Right cardiac atrium (tissue), 5 donors: ENCODE measurements around the gene FAM83E. TPM values are rescaled to one million over a fixed set of nuclear protein-coding genes. Genes with fewer than 3 reads are reported as not detected.
A peak's percentile ranks its signal among the peaks of the same experiment; 100 is the strongest.

Experiments used
- ATAC-seq, 2 donors: fragments of 200-7000 bp; cut with Tn5 transposase; one replicate each; pipeline versions ENCODE4 v1.8.0 to v1.9.1; 2020; ENCODE audit warnings: moderate library complexity in 2 of 2, mild to moderate bottlenecking in 1 of 2
- DNase-seq, 3 donors: peaks; one replicate each; pipeline ENCODE4 v3.0.0-alpha.2; 2020
- H3K27ac ChIP-seq: one replicate; pipeline ENCODE4 v1.5.1; 2013; ENCODE audit warnings: mild to moderate bottlenecking, low read length, control low read depth, moderate library complexity
- H3K27me3 ChIP-seq: one replicate; pipeline ENCODE4 v1.6.1; 2013; ENCODE audit not compliant: control insufficient read depth, insufficient read depth
- H3K4me1 ChIP-seq: one replicate; pipeline ENCODE4 v1.6.1; 2013; ENCODE audit warnings: low read length; ENCODE audit not compliant: control insufficient read depth, insufficient read depth
- H3K4me3 ChIP-seq: one replicate; pipeline ENCODE4 v1.5.1; 2013; ENCODE audit warnings: low read length, control low read depth
- H3K9me3 ChIP-seq: one replicate; pipeline ENCODE4 v1.6.1; 2013; ENCODE audit warnings: low read length; ENCODE audit not compliant: control insufficient read depth
- WGBS: extraction: QIAGEN DNeasy Blood & Tissue Kit; methylation state at CpG from one replicate; pipeline ENCODE4 v1.1.7; 2013; 5-methylcytosine and 5-hydroxymethylcytosine counted together
- intact Hi-C, 4 donors: fragments of 100-400 bp; cut with DNase I; formaldehyde crosslinking; loops; one replicate each; pipeline versions ENCODE4 v1.11.0 to v1.14.0; 2022 to 2023
- polyA plus RNA-seq: library from polyadenylated mRNA; stranded (reverse); fragments of 200-250 nt; gene quantifications from one replicate; pipeline ENCODE4 v1.2.3, GENCODE V29; 2013
- total RNA-seq, 4 donors: library from RNA; stranded (reverse); fragmentation: NEBNext Ultra II Directional; extraction: Animal tissue kit (Norgen Biotek cat#: 25700); gene quantifications; one replicate each; pipeline ENCODE4 v1.2.1, GENCODE V29; 2021
- donor health status: healthy with polysubstance abuse.
- donor health status: DM: no; HTN: yes; CAD: no.
- donor health status: DM: no; HTN: no; CAD: no.
- donor health status: DM: no; HTN: yes; CAD: no; lungs with severe emphysema.
- donor health status: DM: yes; HTN: yes; CAD: no.

The FAM83E gene
- total and polyA plus RNA-seq, 5 donors = 0.20 to 0.33 TPM; not detected in 3

DNA sequence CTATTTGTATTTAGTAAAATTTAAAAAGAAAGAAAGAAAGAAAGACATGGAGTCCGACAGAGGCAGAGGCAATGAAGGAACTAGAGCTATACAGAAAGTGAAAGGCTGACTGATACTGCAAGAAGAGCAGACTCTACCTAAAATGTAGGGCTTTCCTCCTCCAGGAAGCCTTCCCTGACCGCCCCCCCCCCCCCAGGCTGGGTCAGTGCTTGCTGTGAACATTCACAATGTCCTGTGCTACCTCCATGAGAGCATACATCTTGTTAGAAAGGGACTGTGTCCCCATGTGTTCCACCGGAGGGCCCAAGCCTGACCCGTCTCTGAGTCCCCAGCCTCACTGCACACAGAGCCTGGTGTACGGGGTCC lies 36.8 kb upstream of the FAM83E start:
- Histone ChIP-seq H3K4me3 (no peak overlapping the region), H3K27me3 (no peaks in the 10 kb centered on the region), H3K27ac (no peak overlapping the region), H3K9me3 (no peaks in the 10 kb centered on the region), H3K4me1 (no peaks in the 10 kb centered on the region)
- intact Hi-C loops = no loop called here
- ATAC-seq (peak in 1 of 2 donors; percentile 24), DNase-seq (no peak)
- WGBS = 92% methylated on average over 5 of the region's 5 CpGs

DNA sequence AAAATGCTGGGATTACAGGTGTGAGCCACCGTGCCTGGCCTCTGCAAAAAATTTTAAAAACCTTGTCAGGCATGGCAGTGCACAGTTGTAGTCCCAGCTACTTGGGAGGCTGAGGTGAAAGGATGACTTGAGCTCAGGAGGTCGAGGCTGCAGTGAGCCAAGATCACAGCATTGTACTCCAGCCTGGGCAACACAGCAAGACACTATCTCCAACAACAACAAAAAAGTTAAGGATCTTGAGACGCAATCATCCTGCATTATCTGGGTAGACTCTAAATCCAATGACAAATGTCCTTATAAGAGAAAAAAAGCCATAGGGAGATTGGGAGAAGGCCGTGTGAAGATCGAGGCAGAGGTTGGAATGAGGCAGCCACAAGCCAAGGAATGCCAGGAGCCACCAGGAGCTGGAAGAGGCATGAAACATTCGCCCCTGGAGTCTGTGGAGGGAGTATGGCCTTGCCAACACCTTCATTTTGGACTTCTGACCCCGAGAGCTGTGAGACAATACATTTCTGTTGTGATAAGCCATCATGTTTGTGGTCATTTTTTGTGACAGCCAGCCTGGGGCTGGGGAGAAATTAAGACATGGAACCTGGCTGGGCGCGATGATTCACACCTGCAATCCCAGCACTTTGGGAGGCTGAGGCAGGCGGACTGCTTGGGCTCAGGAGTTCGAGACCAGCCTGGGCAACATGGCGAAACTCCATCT lies 36.3 kb upstream of the FAM83E start:
- Histone ChIP-seq H3K27me3 (no peaks in the 10 kb centered on the region), H3K27ac (no peak overlapping the region), H3K9me3 (no peaks in the 10 kb centered on the region), H3K4me1 (no peaks in the 10 kb centered on the region), H3K4me3 (no peak overlapping the region)
- ATAC-seq = no peak
- 90% methylated on average over 12 of the region's 12 CpGs for WGBS
- intact Hi-C loops = no loop called here
- no peak for DNase-seq

DNA sequence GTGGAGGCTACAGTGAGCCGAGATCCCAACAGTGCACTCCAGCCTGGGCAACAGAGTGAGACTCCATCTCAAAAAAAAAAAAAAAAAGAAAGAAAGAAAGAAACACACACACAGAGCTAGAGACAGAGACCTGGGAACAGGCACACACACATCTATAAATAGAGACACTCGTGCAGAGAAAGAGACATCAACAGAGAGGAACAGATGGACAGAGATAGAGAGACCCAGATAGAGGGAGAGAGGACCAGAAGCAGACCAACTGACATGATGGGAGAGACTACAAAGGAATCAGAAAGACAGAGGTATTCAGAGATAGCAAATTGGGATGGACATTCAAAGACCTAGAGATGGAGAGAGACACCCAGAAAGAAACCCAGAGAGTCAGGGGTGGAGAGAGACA lies 33.3 kb upstream of the FAM83E start:
- H3K4me3 ChIP-seq = no peak overlapping the region
- 62% methylated on average over 2 of the region's 2 CpGs for WGBS
- no peaks in the 10 kb centered on the region for H3K27me3 ChIP-seq
- intact Hi-C loops = loop anchor here in 3 of 4 donors (5.0 to 10.0 kb wide), 2 partner anchors 187 to 189 kb away; partner anchors contain the start of gene HSD17B14 (in 3 of the 3)
- H3K27ac ChIP-seq = no peak overlapping the region
- no peaks in the 10 kb centered on the region for H3K4me1 ChIP-seq
- no peak for ATAC-seq
- H3K9me3 ChIP-seq = no peaks in the 10 kb centered on the region
- no peak for DNase-seq

DNA sequence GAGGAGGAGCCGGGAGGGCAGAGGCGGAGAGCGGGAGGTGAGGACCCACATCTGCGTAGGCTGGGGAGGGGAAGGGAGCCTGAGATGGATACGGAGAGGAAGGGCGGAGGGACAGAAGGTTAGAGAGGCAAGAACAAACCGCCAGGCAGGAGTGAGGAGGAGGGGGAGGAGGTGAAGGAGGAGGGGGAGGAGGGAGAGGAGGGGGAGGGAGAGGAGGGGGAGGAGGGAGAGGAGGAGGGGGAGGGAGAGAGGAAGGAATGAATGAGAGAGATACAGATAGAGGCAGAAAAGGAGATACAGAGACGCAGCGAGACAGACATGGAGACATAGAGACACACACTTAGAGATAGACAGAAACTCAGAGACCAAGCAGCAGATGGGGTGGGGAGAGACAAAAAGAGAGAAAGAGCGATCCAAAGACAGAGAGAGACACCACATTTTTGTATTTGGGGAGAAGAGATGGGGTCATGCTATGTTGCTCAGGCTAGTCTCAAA lies 31.9 kb upstream of the FAM83E start:
- DNase-seq (no peak), ATAC-seq (no peak)
- no peaks in the 10 kb centered on the region for H3K9me3 ChIP-seq
- H3K27ac ChIP-seq = no peak overlapping the region
- intact Hi-C loops = loop anchor here in 3 of 4 donors (5.0 to 10.0 kb wide), 2 partner anchors 188 to 191 kb away; partner anchors contain the start of gene HSD17B14 (in 3 of the 3)
- H3K4me1 ChIP-seq = no peaks in the 10 kb centered on the region
- peak overlapping the region; percentile 63 for H3K4me3 ChIP-seq
- no peaks in the 10 kb centered on the region for H3K27me3 ChIP-seq
- 12% methylated on average over 8 of the region's 10 CpGs for WGBS

DNA sequence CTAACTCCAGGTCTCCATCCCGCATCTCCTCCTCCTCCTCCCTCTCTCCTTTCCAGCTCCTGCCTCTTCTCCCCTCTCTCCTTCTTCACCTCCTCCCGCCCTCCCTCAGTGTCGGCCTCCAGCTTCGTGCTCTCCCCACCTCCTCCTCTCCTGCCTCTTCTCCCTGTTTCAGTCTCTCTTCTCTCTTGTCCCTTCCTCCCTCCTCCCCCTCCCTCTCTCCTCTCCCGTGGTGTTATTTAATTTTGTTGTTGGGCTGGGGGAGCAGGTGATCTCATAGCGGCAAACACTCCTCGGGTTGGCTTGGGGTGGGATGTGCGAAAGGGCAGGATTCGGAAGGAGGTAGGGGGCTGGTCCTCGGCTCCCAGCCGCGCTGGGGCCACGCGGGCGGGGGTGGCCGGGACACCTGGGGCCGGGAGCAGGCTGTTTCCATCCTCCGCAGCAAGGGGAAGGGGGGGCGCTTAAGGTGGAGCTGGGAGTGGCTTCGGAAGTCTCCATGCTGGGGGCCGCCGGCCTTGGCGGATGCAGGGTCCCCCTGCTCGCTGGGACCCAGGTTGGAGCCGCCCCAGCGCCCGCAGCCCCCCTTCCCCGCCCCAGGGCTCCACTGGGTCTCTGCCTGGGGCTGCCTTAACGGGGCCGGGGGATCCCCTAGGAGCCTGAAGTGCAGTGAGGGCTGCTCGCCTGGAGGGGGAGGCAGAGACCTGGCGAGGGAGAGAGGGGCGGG lies 31.3 kb upstream of the FAM83E start, which contains the start of gene CA11:
Gene CA11 (minus strand): TSS at position 187 of the 721 bp plus-strand sequence. CDS start 555 bp downstream, outside the sequence.
- intact Hi-C loops = loop anchor here in 3 of 4 donors (5.0 to 10.0 kb wide), 2 partner anchors 189 to 191 kb away; partner anchors contain the start of gene HSD17B14 (in 3 of the 3)
- H3K4me1 ChIP-seq = no peaks in the 10 kb centered on the region
- H3K27me3 ChIP-seq = no peaks in the 10 kb centered on the region
- no peaks in the 10 kb centered on the region for H3K9me3 ChIP-seq
- peak within 1 kb of the TSS; percentile 63 for H3K4me3 ChIP-seq
- ATAC-seq = peak; percentile 92 to 93
- H3K27ac ChIP-seq = peak within 1 kb of the TSS; percentile 63
- peak; percentile 89 to 96 (median 96) for DNase-seq
- 1% methylated on average over 33 of the region's 33 CpGs for WGBS

DNA sequence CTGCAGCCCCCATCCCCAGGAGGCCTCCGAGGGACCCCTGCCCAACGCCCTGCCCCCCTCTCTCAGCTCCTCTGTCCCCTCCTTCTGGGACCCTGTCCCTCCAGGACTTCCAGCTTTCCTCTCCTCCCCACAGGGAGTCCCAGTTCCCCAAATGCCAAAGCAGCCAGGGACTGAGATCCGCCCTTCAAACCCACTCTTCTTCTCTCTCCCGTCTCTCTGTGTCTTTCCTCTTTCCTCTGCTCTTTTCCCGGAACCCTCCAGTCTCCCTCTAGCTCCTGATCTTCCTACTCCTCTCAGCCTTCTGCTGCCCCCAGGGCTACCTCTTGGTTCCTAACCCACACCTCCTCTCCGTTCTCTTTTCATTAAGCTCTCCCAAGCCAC lies 30.7 kb upstream of the FAM83E start:
- intact Hi-C loops = loop anchor here in 3 of 4 donors (5.0 to 10.0 kb wide), 2 partner anchors 189 to 192 kb away; partner anchors contain the start of gene HSD17B14 (in 3 of the 3)
- under 1% methylated on average over 6 of the region's 6 CpGs for WGBS
- no peaks in the 10 kb centered on the region for H3K9me3 ChIP-seq
- ATAC-seq (peak; percentile 8 to 10), DNase-seq (peak in 1 of 3 donors; percentile 76)
- H3K27me3 ChIP-seq = no peaks in the 10 kb centered on the region
- peak overlapping the region; percentile 63 for H3K27ac ChIP-seq
- H3K4me3 ChIP-seq = peak overlapping the region; percentile 63
- no peaks in the 10 kb centered on the region for H3K4me1 ChIP-seq

DNA sequence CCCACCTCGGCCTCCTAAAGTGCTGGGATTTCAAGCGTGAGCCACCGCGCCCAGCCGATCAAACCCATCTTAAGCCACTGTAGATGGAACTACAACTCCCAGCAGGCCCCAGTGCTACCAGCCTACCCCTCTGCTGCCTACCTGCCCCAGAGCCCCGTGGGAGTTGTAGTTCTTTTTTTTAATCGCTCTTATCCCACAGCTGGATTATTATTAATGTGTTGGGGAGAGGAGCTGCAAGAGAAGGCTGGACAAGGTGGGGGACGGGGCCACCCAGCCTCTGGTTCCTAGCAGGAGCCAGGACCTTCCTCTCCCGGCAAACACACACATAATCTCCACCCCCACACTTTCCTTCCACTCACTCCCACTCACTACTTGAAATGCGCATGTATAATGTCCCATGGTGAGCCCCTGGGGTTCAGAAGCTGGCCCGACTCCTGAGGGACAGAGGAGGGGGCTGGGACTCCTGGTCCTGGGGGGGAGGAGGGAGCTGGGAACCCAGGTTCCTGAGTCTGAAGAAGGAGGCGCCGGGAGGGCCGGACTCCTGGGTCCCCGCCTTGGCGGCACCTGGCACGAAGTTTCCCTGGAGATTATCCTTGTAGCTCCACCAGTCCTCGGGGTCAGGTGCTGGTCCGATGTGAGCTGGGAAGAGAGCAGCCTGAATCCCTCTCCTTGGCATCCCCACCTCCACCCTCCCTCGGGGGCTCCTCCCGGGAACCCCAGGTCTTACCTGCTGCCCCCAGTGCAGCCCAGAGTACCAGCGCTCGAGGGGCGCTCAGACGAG lies 30.2 kb upstream of the FAM83E start:
- peak; percentile 77 to 80 for ATAC-seq
- Histone ChIP-seq H3K27ac (peak overlapping the region; percentile 18), H3K4me1 (no peaks in the 10 kb centered on the region), H3K9me3 (no peaks in the 10 kb centered on the region), H3K27me3 (no peaks in the 10 kb centered on the region), H3K4me3 (peak overlapping the region; percentile 63)
- intact Hi-C loops = loop anchor here in 3 of 4 donors (5.0 to 10.0 kb wide), 2 partner anchors 190 to 192 kb away; partner anchors contain the start of gene HSD17B14 (in 3 of the 3)
- 1% methylated on average over 25 of the region's 25 CpGs for WGBS
- peak; percentile 79 to 90 (median 85) for DNase-seq

DNA sequence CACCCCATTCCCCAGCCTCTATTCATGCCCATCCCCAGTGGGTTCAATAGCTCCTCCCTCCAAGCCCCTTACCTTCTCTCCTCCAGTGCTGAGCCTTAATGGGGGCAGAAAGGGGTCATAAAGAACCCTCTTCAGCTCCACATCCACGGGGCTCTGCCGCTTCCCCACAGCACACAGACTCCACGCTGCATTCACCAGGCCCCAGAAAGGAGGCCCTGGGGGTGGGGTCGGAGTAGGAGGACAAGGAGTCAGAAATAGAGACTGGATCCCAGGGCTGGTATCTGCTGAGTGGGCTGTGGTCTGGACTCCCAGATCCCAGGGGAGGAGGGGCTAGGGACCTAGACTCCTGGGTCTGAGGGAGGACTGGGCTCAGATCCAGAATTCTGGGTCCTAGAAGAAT lies 29.5 kb upstream of the FAM83E start:
- no peaks in the 10 kb centered on the region for H3K4me1 ChIP-seq
- H3K27ac ChIP-seq = no peak overlapping the region
- intact Hi-C loops = loop anchor here in 2 of 4 donors (10.0 kb wide), 1 partner anchor 190 kb away; the partner anchor contains the start of gene HSD17B14 (in 2 of the 2)
- DNase-seq = no peak
- no peaks in the 10 kb centered on the region for H3K27me3 ChIP-seq
- 74% methylated on average over 4 of the region's 4 CpGs for WGBS
- H3K4me3 ChIP-seq = no peak overlapping the region
- ATAC-seq = no peak
- H3K9me3 ChIP-seq = no peaks in the 10 kb centered on the region

DNA sequence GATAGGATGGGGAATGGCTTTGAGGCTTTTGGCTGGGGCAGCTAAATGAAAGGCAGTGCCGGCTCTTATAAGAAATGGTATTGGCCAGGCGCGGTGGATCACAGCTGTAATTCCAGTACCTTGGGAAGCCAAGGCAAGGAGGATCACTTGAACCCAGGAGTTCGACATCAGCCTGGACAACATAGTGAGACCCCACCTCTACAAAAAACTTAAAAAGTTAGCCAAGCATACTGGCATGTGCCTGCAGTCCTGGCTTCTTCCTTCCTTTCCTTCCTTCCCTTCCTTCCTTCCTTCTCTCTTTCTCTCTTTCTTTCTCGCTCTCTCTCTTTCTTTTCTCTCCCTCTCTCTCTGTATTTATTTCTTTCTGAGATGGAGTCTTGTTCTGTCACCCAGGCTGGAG lies 28.0 kb upstream of the FAM83E start:
- intact Hi-C loops = loop anchor here in 2 of 4 donors (10.0 kb wide), 1 partner anchor 192 kb away; the partner anchor contains the start of gene HSD17B14 (in 2 of the 2)
- no peaks in the 10 kb centered on the region for H3K9me3 ChIP-seq
- ATAC-seq (no peak), DNase-seq (no peak)
- H3K4me1 ChIP-seq = no peaks in the 10 kb centered on the region
- H3K27me3 ChIP-seq = no peaks in the 10 kb centered on the region
- WGBS = 88% methylated on average over 5 of the region's 5 CpGs
- H3K4me3 ChIP-seq = no peak overlapping the region
- H3K27ac ChIP-seq = no peak overlapping the region

DNA sequence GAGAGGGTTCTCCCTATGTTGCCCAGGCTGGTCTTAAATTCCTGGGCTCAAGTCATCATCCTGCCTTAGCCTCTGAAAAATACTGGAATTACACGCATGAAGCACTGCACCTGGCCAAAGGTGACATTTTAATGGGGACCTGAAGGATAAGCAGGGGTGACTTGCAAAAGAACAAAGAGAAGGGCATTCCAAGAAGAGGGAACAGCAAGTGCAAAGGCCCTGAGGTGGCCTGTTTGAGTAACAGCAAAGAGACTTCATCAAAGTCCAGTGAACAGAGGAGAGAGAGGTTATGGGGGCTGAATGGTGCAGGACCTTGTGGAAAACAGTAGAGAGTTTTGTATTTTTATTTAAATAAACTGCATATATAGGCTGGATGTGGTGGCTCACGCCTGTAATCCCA lies 27.0 kb upstream of the FAM83E start:
- Histone ChIP-seq H3K4me3 (no peak overlapping the region), H3K4me1 (no peaks in the 10 kb centered on the region), H3K27me3 (no peaks in the 10 kb centered on the region), H3K27ac (no peak overlapping the region), H3K9me3 (no peaks in the 10 kb centered on the region)
- ATAC-seq (no peak), DNase-seq (no peak)
- intact Hi-C loops = loop anchor here in 2 of 4 donors (10.0 kb wide), 1 partner anchor 193 kb away; the partner anchor contains the start of gene HSD17B14 (in 2 of the 2)
- WGBS = 94% methylated on average over 2 of the region's 2 CpGs
